Thymus (tissue), 11 donors: ENCODE data around the gene SMURF1. TPM values are rescaled to one million over a fixed set of nuclear protein-coding genes. Genes with fewer than 3 reads are reported as not detected.

Source experiments
- DNase-seq, 9 donors: peaks; one replicate each; pipeline ENCODE4 v3.0.0-alpha.2; 2013; ENCODE audit warnings: low spot score in 9 of 9, low read depth in 6 of 9, missing footprints in 1 of 9
- H3K27ac ChIP-seq, 2 donors: one replicate each; pipeline ENCODE4 v1.5.1; 2013; ENCODE audit warnings: control low read depth in 1 of 2, low read depth in 1 of 2, low read length in 1 of 2, mild to moderate bottlenecking in 1 of 2, moderate library complexity in 1 of 2
- H3K27me3 ChIP-seq, 2 donors: one replicate each; pipeline ENCODE4 v1.5.1; 2013; ENCODE audit warnings: low read length in 1 of 2; ENCODE audit not compliant: control insufficient read depth in 2 of 2, insufficient read depth in 1 of 2
- H3K36me3 ChIP-seq, 2 donors: one replicate each; pipeline ENCODE4 v1.5.1; 2013; ENCODE audit warnings: low read length in 1 of 2, mild to moderate bottlenecking in 1 of 2, moderate library complexity in 1 of 2; ENCODE audit not compliant: control insufficient read depth in 2 of 2, insufficient read depth in 2 of 2
- H3K4me1 ChIP-seq, 2 donors: one replicate each; pipeline ENCODE4 v1.5.1; 2013; ENCODE audit warnings: low read length in 2 of 2; ENCODE audit not compliant: control insufficient read depth in 2 of 2, insufficient read depth in 2 of 2
- H3K4me3 ChIP-seq, 2 donors: one replicate each; pipeline ENCODE4 v1.5.1; 2013; ENCODE audit warnings: low read length in 2 of 2, control low read depth in 1 of 2, mild to moderate bottlenecking in 1 of 2
- H3K9me3 ChIP-seq, 2 donors: one replicate each; pipeline ENCODE4 v1.5.1; 2013; ENCODE audit warnings: low read length in 1 of 2, mild to moderate bottlenecking in 1 of 2; ENCODE audit not compliant: control insufficient read depth in 2 of 2, insufficient read depth in 1 of 2
- WGBS: extraction: QIAGEN DNeasy Blood & Tissue Kit; methylation state at CpG from one replicate; pipeline ENCODE4 v1.1.7; 2013; 5-methylcytosine and 5-hydroxymethylcytosine counted together
- polyA plus RNA-seq: library from polyadenylated mRNA; stranded (reverse); fragments of 200-250 nt; gene quantifications from one replicate; pipeline ENCODE4 v1.2.3, GENCODE V29; 2013
- total RNA-seq: library from RNA; stranded (reverse); fragments of 120-200 nt; gene quantifications from one replicate; pipeline ENCODE4 v1.2.4, GENCODE V29; 2013
- donor health status: healthy.

The SMURF1 gene
- total and polyA plus RNA-seq, 2 donors = 6.2 to 6.8 TPM

- no peaks in the 10 kb centered on the region for H3K27me3 ChIP-seq
- 97% methylated on average over 3 of the region's 3 CpGs for WGBS
- no peak overlapping the region for H3K27ac ChIP-seq
- H3K4me3 ChIP-seq = no peak overlapping the region
- H3K36me3 ChIP-seq = no peaks in the 10 kb centered on the region
- peaks cover 1 to 9% of the 10 kb centered on the region in 2 donors for H3K9me3 ChIP-seq
- DNase-seq = no peak
- no peaks in the 10 kb centered on the region for H3K4me1 ChIP-seq
Measured at GRCh38 chr7:99098286-99098823, 45.6 kb downstream of the SMURF1 start.

GRCh38 chr7:99097730-99098129 is 46.2 kb downstream of the SMURF1 start:
- H3K27ac ChIP-seq = no peak overlapping the region
- H3K9me3 ChIP-seq = peaks cover 1 to 9% of the 10 kb centered on the region in 2 donors
- DNase-seq = no peak
- no peaks in the 10 kb centered on the region for H3K36me3 ChIP-seq
- H3K27me3 ChIP-seq = no peaks in the 10 kb centered on the region
- no peaks in the 10 kb centered on the region for H3K4me1 ChIP-seq
- WGBS = 93% methylated on average over 2 of the region's 2 CpGs
- H3K4me3 ChIP-seq = no peak overlapping the region

GRCh38 chr7:99096124-99096887 is 47.6 kb downstream of the SMURF1 start:
- Histone ChIP-seq H3K27me3 (no peaks in the 10 kb centered on the region), H3K4me1 (no peaks in the 10 kb centered on the region), H3K36me3 (no peaks in the 10 kb centered on the region), H3K9me3 (peaks cover 1 to 9% of the 10 kb centered on the region in 2 donors), H3K27ac (no peak overlapping the region), H3K4me3 (no peak overlapping the region)
- DNase-seq = no peak
- 95% methylated on average over 6 of the region's 6 CpGs for WGBS

- DNase-seq = no peak
- no peak overlapping the region for H3K4me3 ChIP-seq
- 77% methylated on average over 3 of the region's 3 CpGs for WGBS
- H3K9me3 ChIP-seq = peaks cover 1 to 9% of the 10 kb centered on the region in 2 donors
- H3K27me3 ChIP-seq = no peaks in the 10 kb centered on the region
- H3K27ac ChIP-seq = no peak overlapping the region
- H3K36me3 ChIP-seq = no peaks in the 10 kb centered on the region
- H3K4me1 ChIP-seq = no peaks in the 10 kb centered on the region
Measured at GRCh38 chr7:99095698-99096097, 48.2 kb downstream of the SMURF1 start.

- DNase-seq = no peak
- Histone ChIP-seq H3K4me1 (no peaks in the 10 kb centered on the region), H3K4me3 (no peak overlapping the region), H3K27me3 (no peaks in the 10 kb centered on the region), H3K27ac (no peak overlapping the region), H3K9me3 (peaks cover 1 to 6% of the 10 kb centered on the region in 2 donors), H3K36me3 (no peaks in the 10 kb centered on the region)
Measured at GRCh38 chr7:99094401-99094800, 49.5 kb downstream of the SMURF1 start.

- no peaks in the 10 kb centered on the region for H3K4me1 ChIP-seq
- WGBS = 97% methylated on average over 11 of the region's 11 CpGs
- no peaks in the 10 kb centered on the region for H3K36me3 ChIP-seq
- H3K27me3 ChIP-seq = no peaks in the 10 kb centered on the region
- no peak for DNase-seq
- H3K4me3 ChIP-seq = no peak overlapping the region
- H3K27ac ChIP-seq = no peak overlapping the region
- peaks cover 1% of the 10 kb centered on the region in 2 donors for H3K9me3 ChIP-seq
Measured at GRCh38 chr7:99092064-99092720, 51.7 kb downstream of the SMURF1 start.

GRCh38 chr7:99090771-99091542 is 53.0 kb downstream of the SMURF1 start:
- Histone ChIP-seq H3K36me3 (no peaks in the 10 kb centered on the region), H3K4me1 (no peaks in the 10 kb centered on the region), H3K27me3 (no peaks in the 10 kb centered on the region), H3K4me3 (no peak overlapping the region), H3K27ac (no peak overlapping the region), H3K9me3 (peaks cover 0 to 1% of the 10 kb centered on the region in 2 donors)
- 97% methylated on average over 6 of the region's 6 CpGs for WGBS
- DNase-seq = no peak

GRCh38 chr7:99089914-99090629 is 53.8 kb downstream of the SMURF1 start:
- Histone ChIP-seq H3K36me3 (no peaks in the 10 kb centered on the region), H3K27ac (no peak overlapping the region)
- 97% methylated on average over 7 of the region's 7 CpGs for WGBS

More at GRCh38 chr7:99089914-99090629, 53.8 kb downstream of the SMURF1 start:
- H3K4me1 ChIP-seq = no peaks in the 10 kb centered on the region
- no peak for DNase-seq
- no peak overlapping the region for H3K4me3 ChIP-seq
- H3K27me3 ChIP-seq = no peaks in the 10 kb centered on the region
- H3K9me3 ChIP-seq = peaks cover 0 to 1% of the 10 kb centered on the region in 2 donors
